Ishikawa (cell line): ENCODE results near the gene ERBIN.

Experiments
- CEBPB ChIP-seq: IDR thresholded peaks from 2 replicates; pipeline ENCODE4 v1.6.1; 2012
- CREB1 ChIP-seq: IDR thresholded peaks from 2 replicates; pipeline ENCODE4 v1.6.1; 2012; ENCODE audit warnings: low read depth
- EGR1 ChIP-seq: IDR thresholded peaks from 2 replicates; pipeline ENCODE4 v1.6.1; 2012
- EP300 ChIP-seq: IDR thresholded peaks from 2 replicates; pipeline ENCODE4 v1.6.1; 2012; ENCODE audit warnings: borderline replicate concordance
- FOXM1 ChIP-seq: IDR thresholded peaks from 2 replicates; pipeline ENCODE4 v1.6.1; 2012; ENCODE audit warnings: low read depth, borderline replicate concordance
- MAX ChIP-seq: IDR thresholded peaks from 2 replicates; pipeline ENCODE4 v1.6.1; 2012
- NFIC ChIP-seq: IDR thresholded peaks from 2 replicates; pipeline ENCODE4 v1.6.1; 2012
- RAD21 ChIP-seq: IDR thresholded peaks from 2 replicates; pipeline ENCODE4 v1.6.1; 2012; ENCODE audit warnings: low read depth
- REST ChIP-seq: IDR thresholded peaks from 2 replicates; pipeline ENCODE4 v1.6.1; 2012; ENCODE audit warnings: low read depth, mild to moderate bottlenecking
- TAF1 ChIP-seq: IDR thresholded peaks from 2 replicates; pipeline ENCODE4 v1.6.1; 2012; ENCODE audit warnings: low read depth, mild to moderate bottlenecking
- TCF12 ChIP-seq: IDR thresholded peaks from 2 replicates; pipeline ENCODE4 v1.6.1; 2012; ENCODE audit warnings: low read depth
- TEAD4 ChIP-seq: IDR thresholded peaks from 2 replicates; pipeline ENCODE4 v1.6.1; 2012
- USF1 ChIP-seq: IDR thresholded peaks from 2 replicates; pipeline ENCODE4 v1.6.1; 2012
- YY1 ChIP-seq: IDR thresholded peaks from 2 replicates; pipeline ENCODE4 v1.6.1; 2012; ENCODE audit warnings: low read depth
- ZBTB7A ChIP-seq: IDR thresholded peaks from 2 replicates; pipeline ENCODE4 v1.6.1; 2012; ENCODE audit warnings: low read depth

The ERBIN gene

GRCh38 chr5:65951330-65951729, 25.0 kb downstream of the ERBIN start:
- no peak for TF ChIP-seq CEBPB
- no peak for TF ChIP-seq CREB1
- no peak for TF ChIP-seq REST
- no peak for TF ChIP-seq EGR1
- TF ChIP-seq TEAD4, result no peak
- TF ChIP-seq RAD21, result no peak
- no peak for TF ChIP-seq FOXM1
- TF ChIP-seq ZBTB7A, result no peak
- TF ChIP-seq NFIC, result no peak
- no peak for TF ChIP-seq TCF12
- TF ChIP-seq EP300, result no peak
- no peak for TF ChIP-seq USF1
- TF ChIP-seq MAX, result no peak
- no peak for TF ChIP-seq TAF1
- no peak for TF ChIP-seq YY1

- TF ChIP-seq TCF12 (no peak), EGR1 (no peak), TAF1 (no peak), TEAD4 (no peak), MAX (no peak), RAD21 (no peak), CREB1 (no peak), CEBPB (no peak), YY1 (no peak), FOXM1 (no peak), EP300 (no peak)
Measured at GRCh38 chr5:65952259-65952658, 25.9 kb downstream of the ERBIN start.

GRCh38 chr5:65954200-65954599, 27.8 kb downstream of the ERBIN start:
- TF ChIP-seq ZBTB7A (no peak), EP300 (no peak), TEAD4 (no peak), CEBPB (no peak), REST (no peak), TCF12 (no peak)

GRCh38 chr5:65955746-65956145, 29.4 kb downstream of the ERBIN start:
- TF ChIP-seq EP300 (no peak), YY1 (no peak), CREB1 (no peak), RAD21 (no peak), CEBPB (no peak), USF1 (no peak), TEAD4 (no peak), NFIC (no peak), REST (no peak), FOXM1 (no peak), MAX (no peak), TAF1 (no peak)

- TF ChIP-seq CREB1 (no peak), NFIC (no peak), EP300 (no peak), REST (no peak), TEAD4 (no peak), TAF1 (no peak), CEBPB (no peak), MAX (no peak), FOXM1 (no peak), EGR1 (no peak), TCF12 (no peak), USF1 (no peak), RAD21 (no peak), ZBTB7A (no peak), YY1 (no peak)
Measured at GRCh38 chr5:65961633-65962032, 35.3 kb downstream of the ERBIN start.
